ENCODE data around the gene PIGQ. TPM values are rescaled to one million over a fixed set of nuclear protein-coding genes. Genes with fewer than 3 reads are reported as not detected.

Gene PIGQ
- total and polyA plus RNA-seq, 2 of the 13 experiments (the other 11 are each of a cell fraction or from before 2014, with no cell fraction given) = 7.7 to 19.7 TPM

DNA sequence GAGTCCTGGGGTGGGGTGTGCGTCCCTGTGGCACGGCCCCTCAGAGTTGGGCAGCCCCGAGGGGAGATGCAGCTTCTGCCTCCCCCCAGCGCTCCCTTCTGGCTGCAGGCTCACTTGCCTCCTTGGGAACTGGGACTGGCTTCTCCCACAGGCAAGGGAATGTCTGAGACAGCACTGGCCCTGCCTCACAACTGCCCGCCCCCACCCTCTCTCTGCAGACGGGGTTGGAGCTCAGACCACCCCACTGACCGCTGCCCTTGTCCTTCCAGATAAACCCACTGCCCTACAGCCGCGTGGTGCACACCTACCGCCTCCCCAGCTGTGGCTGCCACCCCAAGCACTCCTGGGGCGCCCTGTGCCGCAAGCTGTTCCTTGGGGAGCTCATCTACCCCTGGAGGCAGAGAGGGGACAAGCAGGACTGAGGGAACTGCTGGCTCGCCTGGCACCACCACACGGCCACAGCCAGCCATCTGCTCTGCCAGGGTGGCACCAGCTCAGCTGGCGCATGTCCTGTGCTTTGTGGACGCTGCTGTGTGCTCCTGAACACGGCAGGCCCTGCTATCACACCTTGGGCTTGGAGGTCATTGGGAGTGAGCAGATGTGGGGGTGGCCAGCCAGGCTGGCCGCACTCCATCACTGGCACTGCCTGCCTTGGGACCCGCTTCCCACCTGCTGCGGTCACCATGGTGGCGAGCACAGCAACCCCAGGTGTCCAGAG, 13.0 kb downstream of the PIGQ start:
- H3K4me2 ChIP-seq (ENCODE audit: low read depth, low read length) = no peak overlapping the region
- H3K4me3 ChIP-seq (replicated peaks in 1 of 3; ENCODE audit: insufficient read depth in 1 of 3, low read depth in 2 of 3, low read length in 3 of 3) = no peak overlapping the region
- no peaks in the 10 kb centered on the region for H3K27me3 ChIP-seq (ENCODE audit: control insufficient read depth in 1 of 2, insufficient read depth in 2 of 2, low read length in 2 of 2)
- ChIA-PET CTCF (ENCODE audit: low intra/inter-chr PET ratio, low total read pairs) (no interaction called here), POLR2A (no interaction called here)
- H2AFZ ChIP-seq (ENCODE audit: low read length) = no peak overlapping the region
- H3K4me1 ChIP-seq (ENCODE audit: insufficient read depth, low read length) = peaks cover 28% of the 10 kb centered on the region
- H3K9me3 ChIP-seq (ENCODE audit: low read length) = no peaks in the 10 kb centered on the region
- peaks cover 3% of the 10 kb centered on the region for H3K79me2 ChIP-seq (ENCODE audit: insufficient read depth, low read length)
- H3K27ac ChIP-seq (ENCODE audit: extremely low read length, insufficient read depth, low read length) = no peak overlapping the region
- no peaks in the 10 kb centered on the region for H4K20me1 ChIP-seq (ENCODE audit: insufficient read depth, low read length)
- no peaks in the 10 kb centered on the region for H3K36me3 ChIP-seq (replicated peaks in 1 of 2; ENCODE audit: control insufficient read depth in 1 of 2, insufficient read depth in 2 of 2, low read length in 2 of 2)
- no peak overlapping the region for H3K9ac ChIP-seq (ENCODE audit: insufficient read depth, low read depth, low read length)
- ATAC-seq = no peak
- intact Hi-C loops (cut with micrococcal nuclease; ENCODE audit: unreplicated experiment) (loop anchor here (10.0 kb wide), 1 partner anchor 62 kb away; the partner anchor contains the start of genes MCRIP2 and WDR90), in situ Hi-C loops (cut with HindIII; ENCODE audit: extremely low pct_ligation_motif_present, low pct_unique_long_range_greater_than_20kb) (no loop called here)
- 87% methylated on average over 10 of the region's 21 CpGs for WGBS (ENCODE audit: low lambda C conversion rate)
- no peak for DNase-seq (ENCODE audit: low spot score)
- TF ChIP-seq ZNF337 (CRISPR knock-in tag; IDR thresholded peaks at IDR 0.05; ENCODE audit: borderline replicate concordance, low read depth) = no peak
- TF ChIP-seq, protein P1, sequence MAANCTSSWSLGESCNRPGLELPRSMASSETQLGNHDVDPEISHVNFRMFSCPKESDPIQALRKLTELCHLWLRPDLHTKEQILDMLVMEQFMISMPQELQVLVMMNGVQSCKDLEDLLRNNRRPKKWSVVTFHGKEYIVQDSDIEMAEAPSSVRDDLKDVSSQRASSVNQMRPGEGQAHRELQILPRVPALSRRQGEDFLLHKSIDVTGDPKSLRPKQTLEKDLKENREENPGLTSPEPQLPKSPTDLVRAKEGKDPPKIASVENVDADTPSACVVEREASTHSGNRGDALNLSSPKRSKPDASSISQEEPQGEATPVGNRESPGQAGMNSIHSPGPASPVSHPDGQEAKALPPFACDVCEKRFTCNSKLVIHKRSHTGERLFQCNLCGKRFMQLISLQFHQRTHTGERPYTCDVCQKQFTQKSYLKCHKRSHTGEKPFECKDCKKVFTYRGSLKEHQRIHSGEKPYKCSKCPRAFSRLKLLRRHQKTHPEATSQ (CRISPR knock-in tag; IDR thresholded peaks at IDR 0.05; ENCODE audit: borderline replicate concordance) = no peak
- TF ChIP-seq POLR2G (IDR thresholded peaks at IDR 0.05; ENCODE audit: low read depth, low read length) = 0 out of 2 replicates have a peak, but pooled peaks have one; percentile 31
- TF ChIP-seq HNRNPL (IDR thresholded peaks at IDR 0.05; ENCODE audit: low read depth, low read length) = peak; percentile 80
- TF ChIP-seq RBFOX2 (IDR thresholded peaks at IDR 0.05; ENCODE audit: low read depth, low read length) = 0 out of 2 replicates have a peak, but pooled peaks have one; percentile 16
- no TSS peak for BruUV-seq (replicated peaks)
- FAIRE-seq = no peak

DNA sequence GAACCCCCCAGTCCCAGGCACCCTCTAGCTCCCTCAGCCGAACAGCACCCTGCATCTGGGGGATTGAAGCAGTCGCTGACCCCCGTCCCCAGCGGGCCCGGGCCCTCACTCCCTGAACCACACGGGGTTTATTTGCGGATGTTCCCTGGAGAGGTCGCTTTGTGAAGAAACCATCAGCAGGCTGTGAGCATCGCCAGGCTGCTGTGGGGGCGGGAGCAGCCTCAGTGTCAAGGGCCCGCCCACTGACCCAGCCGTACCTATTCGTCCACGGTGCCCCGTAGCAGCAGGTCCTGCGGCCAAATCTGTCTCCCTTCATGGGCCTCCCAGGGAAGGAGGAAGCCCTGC, 13.7 kb downstream of the PIGQ start:
- no peak overlapping the region for H3K27ac ChIP-seq (ENCODE audit: extremely low read length, insufficient read depth, low read length)
- H3K4me2 ChIP-seq (ENCODE audit: low read depth, low read length) = no peak overlapping the region
- H3K36me3 ChIP-seq (replicated peaks in 1 of 2; ENCODE audit: control insufficient read depth in 1 of 2, insufficient read depth in 2 of 2, low read length in 2 of 2) = no peaks in the 10 kb centered on the region
- no peaks in the 10 kb centered on the region for H3K27me3 ChIP-seq (ENCODE audit: control insufficient read depth in 1 of 2, insufficient read depth in 2 of 2, low read length in 2 of 2)
- BruUV-seq (replicated peaks) = no TSS peak
- intact Hi-C loops (cut with micrococcal nuclease; ENCODE audit: unreplicated experiment) = loop anchor here (10.0 kb wide), 1 partner anchor 61 kb away; the partner anchor contains the start of genes MCRIP2 and WDR90
- peaks cover 33% of the 10 kb centered on the region for H3K4me1 ChIP-seq (ENCODE audit: insufficient read depth, low read length)
- H3K4me3 ChIP-seq (replicated peaks in 1 of 3; ENCODE audit: insufficient read depth in 1 of 3, low read depth in 2 of 3, low read length in 3 of 3) = no peak overlapping the region
- DNase-seq (ENCODE audit: low spot score) (no peak), FAIRE-seq (no peak), ATAC-seq (no peak)
- H3K9me3 ChIP-seq (ENCODE audit: low read length) = no peaks in the 10 kb centered on the region
- 79% methylated on average over 7 of the region's 16 CpGs for WGBS (ENCODE audit: low lambda C conversion rate)
- H3K9ac ChIP-seq (ENCODE audit: insufficient read depth, low read depth, low read length) = no peak overlapping the region
- in situ Hi-C loops (cut with HindIII; ENCODE audit: extremely low pct_ligation_motif_present, low pct_unique_long_range_greater_than_20kb) = no loop called here
- peaks cover 4% of the 10 kb centered on the region; the same call in 1 of the 2 replicates for H4K20me1 ChIP-seq (ENCODE audit: insufficient read depth, low read length)
- POLR2A ChIA-PET = no interaction called here
- no peak overlapping the region for H2AFZ ChIP-seq (ENCODE audit: low read length)
- CTCF ChIA-PET (ENCODE audit: low intra/inter-chr PET ratio, low total read pairs) = no interaction called here
- peaks cover 10% of the 10 kb centered on the region for H3K79me2 ChIP-seq (ENCODE audit: insufficient read depth, low read length)
- no peak for TF ChIP-seq ZNF264 (CRISPR knock-in tag; IDR thresholded peaks at IDR 0.05)
- no peak for TF ChIP-seq HNF4A (CRISPR knock-in tag; IDR thresholded peaks at IDR 0.05)
- TF ChIP-seq RARA (CRISPR knock-in tag; IDR thresholded peaks at IDR 0.05) = no peak
- TF ChIP-seq ZSCAN21 (CRISPR knock-in tag; IDR thresholded peaks at IDR 0.05; ENCODE audit: borderline replicate concordance) = no peak
- TF ChIP-seq ERF (CRISPR knock-in tag; IDR thresholded peaks at IDR 0.05) = no peak
- no peak for TF ChIP-seq MAFK (conservative IDR thresholded peaks at IDR 0.05 in 1 of 2, IDR thresholded peaks at IDR 0.05 in 1 of 2; ENCODE audit: low read length in 2 of 2)
- TF ChIP-seq, protein P2, sequence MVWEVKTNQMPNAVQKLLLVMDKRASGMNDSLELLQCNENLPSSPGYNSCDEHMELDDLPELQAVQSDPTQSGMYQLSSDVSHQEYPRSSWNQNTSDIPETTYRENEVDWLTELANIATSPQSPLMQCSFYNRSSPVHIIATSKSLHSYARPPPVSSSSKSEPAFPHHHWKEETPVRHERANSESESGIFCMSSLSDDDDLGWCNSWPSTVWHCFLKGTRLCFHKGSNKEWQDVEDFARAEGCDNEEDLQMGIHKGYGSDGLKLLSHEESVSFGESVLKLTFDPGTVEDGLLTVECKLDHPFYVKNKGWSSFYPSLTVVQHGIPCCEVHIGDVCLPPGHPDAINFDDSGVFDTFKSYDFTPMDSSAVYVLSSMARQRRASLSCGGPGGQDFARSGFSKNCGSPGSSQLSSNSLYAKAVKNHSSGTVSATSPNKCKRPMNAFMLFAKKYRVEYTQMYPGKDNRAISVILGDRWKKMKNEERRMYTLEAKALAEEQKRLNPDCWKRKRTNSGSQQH (CRISPR knock-in tag; IDR thresholded peaks at IDR 0.05; ENCODE audit: low read depth) = no peak

Data from HepG2 (cell line).